Suppressor macrophage treated with lipopolysaccharide for 1 hour (primary cell): ENCODE results near the gene EMC10.

ENCODE experiments used
- DNase-seq, 3 donors: peaks; one replicate each; pipeline ENCODE4 v3.0.0-alpha.2; 2020 to 2022

EMC10 gene

GRCh38 chr19:50480281-50481111, 4.2 kb downstream of the EMC10 start:
- DNase-seq: no peak

DNA sequence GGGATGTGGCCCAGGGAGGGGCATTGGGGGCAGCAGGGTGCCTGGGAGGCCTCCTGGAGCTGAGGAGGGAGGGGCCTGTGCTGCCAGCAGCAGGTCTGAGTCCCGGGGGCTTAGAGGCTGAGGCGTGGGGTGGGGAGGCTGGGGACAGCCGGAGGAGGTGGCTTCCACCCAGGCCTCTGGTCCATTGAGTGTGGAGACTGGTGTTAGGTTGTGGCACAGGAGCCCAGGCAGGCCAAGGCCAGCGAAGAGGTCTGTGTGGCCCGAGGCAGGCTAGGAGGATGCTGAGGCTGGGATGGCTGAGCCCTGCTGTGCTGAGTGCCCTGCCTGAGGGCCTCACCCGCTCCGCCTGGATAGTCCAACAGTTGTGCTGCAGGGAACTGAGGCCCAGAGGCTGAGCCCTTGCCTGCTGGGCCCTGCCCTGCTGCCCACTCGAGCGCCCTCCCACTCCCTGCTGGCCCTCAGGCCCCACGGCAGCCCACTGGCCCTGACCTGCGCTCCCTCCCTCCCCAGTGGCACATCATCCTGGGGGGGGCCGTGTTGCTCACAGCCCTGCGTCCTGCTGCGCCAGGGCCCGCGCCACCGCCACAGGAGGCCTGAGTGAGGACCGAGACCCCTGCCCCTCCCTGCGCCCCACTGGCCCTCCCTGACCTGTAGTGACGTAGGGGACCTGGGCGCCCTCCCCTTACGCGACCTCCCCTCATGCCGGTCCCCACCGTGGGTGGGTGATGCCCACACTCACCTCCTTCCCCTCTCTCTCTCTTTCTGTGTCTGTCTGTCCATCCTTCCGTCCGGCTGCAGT, 5.2 kb downstream of the EMC10 start:
- DNase-seq: no peak

- DNase-seq: no peak
Measured at GRCh38 chr19:50482271-50482855, 6.1 kb downstream of the EMC10 start.

GRCh38 chr19:50482916-50483315, 6.6 kb downstream of the EMC10 start:
- no peak for DNase-seq

- DNase-seq: no peak
Measured at GRCh38 chr19:50485284-50485955, 9.1 kb downstream of the EMC10 start.

DNA sequence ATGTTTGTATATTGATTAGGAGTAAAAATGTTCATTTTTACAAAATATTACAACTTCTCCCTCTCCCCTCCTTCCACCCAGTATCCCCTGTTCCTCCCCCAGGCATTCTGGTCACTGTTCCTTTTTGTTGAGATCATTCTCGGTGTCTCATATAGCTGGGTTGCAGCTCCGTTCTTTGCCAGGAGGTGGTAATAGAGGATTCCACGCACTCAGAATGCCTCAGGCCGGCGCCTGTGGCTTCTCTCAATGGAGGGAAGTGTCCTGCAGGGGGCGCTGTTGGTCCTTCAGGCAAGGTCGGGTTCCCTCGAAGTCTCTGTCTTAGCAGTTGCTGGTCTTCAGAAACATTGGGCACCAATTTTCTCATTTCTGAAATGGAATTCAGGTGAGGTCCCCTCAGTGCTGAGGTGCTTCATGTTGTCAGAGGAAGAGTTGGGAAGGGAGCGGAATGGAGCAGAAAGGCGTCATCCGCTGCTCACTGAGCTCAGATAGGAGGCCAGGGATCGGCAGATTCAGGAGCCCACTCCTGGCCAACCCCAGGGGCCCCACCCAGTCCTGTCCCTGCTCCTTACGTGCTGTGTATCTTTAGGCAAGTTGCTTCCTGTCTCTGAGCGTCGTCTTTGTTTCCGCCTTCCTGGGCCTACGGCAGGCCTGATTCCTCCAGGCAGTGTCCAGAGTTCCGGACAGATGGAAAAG, 10.7 kb downstream of the EMC10 start:
- DNase-seq: peak; percentile 44 to 69 (median 45)

DNA sequence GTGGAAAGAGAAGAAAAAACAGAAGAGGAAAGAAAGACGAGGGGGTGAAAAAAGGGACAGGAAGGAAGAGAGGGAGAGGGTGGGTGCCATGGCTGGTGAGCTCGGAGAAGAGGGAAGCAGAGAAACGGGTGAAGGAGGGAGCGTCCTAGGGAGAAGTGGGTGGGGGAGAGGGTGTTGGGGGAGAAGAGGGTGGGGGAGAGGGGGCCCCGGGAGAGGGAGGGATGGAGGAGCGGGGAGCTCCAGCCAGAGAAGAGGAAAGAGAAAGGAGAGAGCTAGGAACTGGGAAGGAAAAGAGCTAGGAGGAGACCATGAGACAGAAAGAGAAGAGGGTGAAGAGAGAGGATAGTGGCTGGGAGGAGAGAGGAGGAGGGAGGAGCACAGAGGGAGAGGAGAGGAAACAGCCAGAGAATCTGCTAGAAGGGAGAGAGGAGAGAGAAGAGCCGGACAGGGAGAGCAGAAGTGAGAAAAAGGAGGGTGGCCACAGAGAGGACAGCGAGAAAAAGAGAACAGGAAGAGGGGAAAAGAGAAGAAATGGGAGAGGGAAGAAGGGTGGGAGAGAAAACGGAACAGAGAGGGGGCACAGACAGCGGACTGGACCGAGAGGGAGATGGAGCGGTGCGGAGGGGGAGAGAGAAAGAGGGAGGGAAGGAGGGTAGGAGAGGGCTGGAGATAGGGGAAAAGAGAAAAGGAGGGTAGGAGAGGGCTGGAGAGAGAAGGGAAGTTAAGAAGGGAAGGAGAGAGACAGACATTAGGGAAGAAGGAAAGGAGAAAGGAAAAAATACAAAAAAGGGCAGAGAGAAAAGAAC, 12.3 kb downstream of the EMC10 start:
- peak in 1 of 3 donors; percentile 28 for DNase-seq

- DNase-seq: peak in 1 of 3 donors; percentile 43
Measured at GRCh38 chr19:50489461-50490011, 13.2 kb downstream of the EMC10 start.

GRCh38 chr19:50490411-50490811, 14.1 kb downstream of the EMC10 start:
- DNase-seq: no peak

GRCh38 chr19:50490991-50491472, 14.7 kb downstream of the EMC10 start:
- DNase-seq: no peak

- DNase-seq: peak in 2 of 3 donors; percentile 30 to 37
Measured at GRCh38 chr19:50492303-50493052, 16.2 kb downstream of the EMC10 start.

DNA sequence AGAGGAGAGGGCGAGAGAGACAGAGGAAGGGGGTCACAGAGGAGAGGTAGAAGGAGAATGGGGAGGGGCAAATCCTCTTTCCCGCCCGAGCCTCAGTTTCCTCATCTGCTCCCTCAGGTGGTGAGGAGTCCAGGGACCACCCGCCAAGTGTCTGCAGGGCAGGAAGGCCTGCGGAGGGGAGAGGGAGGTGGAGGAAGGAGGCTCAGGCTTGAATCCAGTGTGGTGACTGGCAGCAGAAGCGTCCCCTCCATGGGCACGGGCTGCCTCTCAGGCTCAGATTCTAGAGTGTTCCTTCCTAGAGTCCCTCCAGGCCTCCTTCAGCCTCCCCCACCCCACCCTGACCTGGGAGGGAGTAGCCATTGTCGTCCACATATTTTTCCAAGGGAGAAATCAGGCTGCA, 16.9 kb downstream of the EMC10 start:
- DNase-seq: no peak

GRCh38 chr19:50494186-50495019, 18.1 kb downstream of the EMC10 start:
- no peak for DNase-seq

GRCh38 chr19:50495020-50495531, 18.8 kb downstream of the EMC10 start:
- DNase-seq: no peak

DNA sequence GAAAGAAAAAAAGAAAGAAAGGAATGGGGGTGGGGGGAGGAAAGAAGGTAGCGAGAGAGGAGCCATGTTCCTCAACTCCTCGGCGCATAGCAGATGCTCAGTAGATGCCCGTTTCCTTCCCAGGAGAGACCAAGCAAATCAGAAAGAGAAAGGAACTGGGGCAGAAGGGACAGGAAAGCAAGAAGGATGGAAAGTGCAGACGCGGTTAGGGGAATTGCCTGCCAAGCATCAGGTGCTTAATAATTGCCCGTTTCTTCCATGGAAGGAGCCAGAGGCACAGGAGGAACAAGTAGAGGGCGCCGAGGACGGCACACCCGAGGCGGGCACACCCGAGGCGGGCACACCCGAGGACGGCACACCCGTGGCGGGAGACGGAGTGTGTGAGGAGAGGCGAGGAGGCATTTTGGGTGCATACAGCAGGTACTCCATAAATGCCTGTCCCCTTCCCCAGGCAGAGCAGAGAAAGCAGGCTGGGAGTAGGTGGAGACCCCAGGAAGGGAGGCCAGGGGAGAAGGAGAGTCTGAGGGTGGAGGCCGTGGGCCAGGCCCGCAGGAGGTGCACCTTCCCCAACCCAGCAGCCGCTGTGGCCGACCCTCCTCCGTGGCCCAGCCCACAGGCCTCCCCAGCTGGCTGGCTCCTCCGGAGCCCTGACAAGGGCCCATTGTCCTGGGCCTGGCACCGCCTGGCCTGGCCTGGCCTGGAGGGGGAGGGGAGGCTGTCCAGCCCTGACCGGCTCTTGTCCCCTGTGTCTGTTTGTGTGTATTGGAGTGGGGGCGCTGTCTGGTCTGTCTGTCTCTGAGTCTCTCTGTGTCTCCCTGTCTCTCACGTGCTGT, 20.1 kb downstream of the EMC10 start:
- no peak for DNase-seq

DNA sequence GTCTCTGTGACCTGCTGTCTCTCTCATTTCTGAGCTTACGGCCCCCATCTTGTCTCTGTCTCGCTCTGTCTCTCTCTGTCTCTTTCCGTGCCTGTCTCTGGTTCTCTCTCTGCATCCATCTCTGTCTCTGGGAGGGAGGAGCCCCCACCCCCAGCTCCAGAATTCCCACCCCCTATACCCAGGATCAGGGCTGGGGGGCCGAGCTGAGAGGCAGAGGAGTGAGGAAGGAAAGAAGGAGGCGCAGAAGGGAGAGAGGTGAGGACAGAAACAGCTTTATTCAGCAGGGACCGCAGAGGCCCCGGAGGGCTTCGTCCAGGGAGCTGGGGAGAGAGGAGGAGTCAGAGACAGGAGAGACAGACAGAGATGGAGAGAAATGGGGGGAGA, 20.7 kb downstream of the EMC10 start:
- DNase-seq: no peak

GRCh38 chr19:50498219-50499056, 22.1 kb downstream of the EMC10 start:
- no peak for DNase-seq
